Cardiac muscle cell (in vitro differentiated cells and primary cell): ENCODE measurements around the gene TIFAB. TPM values are rescaled to one million over a fixed set of nuclear protein-coding genes. Genes with fewer than 3 reads are reported as not detected.
"Not testable (repeated sequence)": the region's sequence is repeated elsewhere in the genome, so short reads cannot be mapped to it uniquely, and the experiment has no call there.

Experiments used
- DNase-seq, 2 donors: peaks; one replicate each; pipeline versions ENCODE4 v3.0.0 to v3.0.0-alpha.2; 2010 to 2017; ENCODE audit warnings: low read depth in 1 of 2, low spot score in 1 of 2
- H3K27ac ChIP-seq: fragments of 200-600 bp; sonication (generic); 2 replicates; pipeline ENCODE4 v1.5.1; 2016
- H3K27me3 ChIP-seq: fragments of 200-600 bp; sonication (generic); 2 replicates; pipeline ENCODE4 v1.6.0; 2016; ENCODE audit warnings: control low read depth
- H3K36me3 ChIP-seq: fragments of 200-600 bp; sonication (generic); 2 replicates; pipeline ENCODE4 v1.5.1; 2016; ENCODE audit warnings: control low read depth
- H3K4me1 ChIP-seq: fragments of 200-600 bp; sonication (generic); 2 replicates; pipeline ENCODE4 v1.8.1; 2017; ENCODE audit warnings: low read depth, mild to moderate bottlenecking, mixed run types
- H3K4me3 ChIP-seq: fragments of 200-600 bp; sonication (generic); 2 replicates; pipeline ENCODE4 v1.5.1; 2016; ENCODE audit warnings: mild to moderate bottlenecking
- H3K9me3 ChIP-seq: fragments of 200-600 bp; sonication (generic); 2 replicates; pipeline ENCODE4 v1.5.1; 2017; ENCODE audit warnings: low read depth, mild to moderate bottlenecking, control low read depth
- CTCF ChIP-seq: IDR thresholded peaks from 2 replicates; pipeline ENCODE4 v1.5.1; 2012; ENCODE audit warnings: low read depth, mild to moderate bottlenecking, low read length
- polyA plus RNA-seq: library from polyadenylated mRNA; unstranded; fragments of >200 nt; fragmentation: Nextera tagmentation; extraction: Ambion mirVana; gene quantifications from 2 replicates; pipeline ENCODE4 v1.2.1, GENCODE V29; 2016
- total RNA-seq: library from RNA; depleted of rRNA; stranded (reverse); fragments of >200 nt; gene quantifications from 2 replicates; pipeline ENCODE4 v1.2.3, GENCODE V29; 2016

The TIFAB gene, protein sequence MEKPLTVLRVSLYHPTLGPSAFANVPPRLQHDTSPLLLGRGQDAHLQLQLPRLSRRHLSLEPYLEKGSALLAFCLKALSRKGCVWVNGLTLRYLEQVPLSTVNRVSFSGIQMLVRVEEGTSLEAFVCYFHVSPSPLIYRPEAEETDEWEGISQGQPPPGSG
- total RNA-seq (not detected in 2 replicates), polyA plus RNA-seq (not detected in 2 replicates)

- H3K9me3 ChIP-seq = no peaks in the 10 kb centered on the region
- H3K27ac ChIP-seq = no peak within 1 kb of the TSS
- H3K4me3 ChIP-seq = no peak within 1 kb of the TSS
- peaks cover 68% of the 10 kb centered on the region for H3K27me3 ChIP-seq
- TF ChIP-seq CTCF = no peak
- H3K36me3 ChIP-seq = no peaks in the 10 kb centered on the region
- no peaks in the 10 kb centered on the region for H3K4me1 ChIP-seq
- DNase-seq = no peak
Observed at GRCh38 chr5:135452321-135453030, at the start of gene TIFAB. TIFAB (minus strand) TSS chr5:135452351; CDS start chr5:135449939, 2,412 bp downstream.

DNA sequence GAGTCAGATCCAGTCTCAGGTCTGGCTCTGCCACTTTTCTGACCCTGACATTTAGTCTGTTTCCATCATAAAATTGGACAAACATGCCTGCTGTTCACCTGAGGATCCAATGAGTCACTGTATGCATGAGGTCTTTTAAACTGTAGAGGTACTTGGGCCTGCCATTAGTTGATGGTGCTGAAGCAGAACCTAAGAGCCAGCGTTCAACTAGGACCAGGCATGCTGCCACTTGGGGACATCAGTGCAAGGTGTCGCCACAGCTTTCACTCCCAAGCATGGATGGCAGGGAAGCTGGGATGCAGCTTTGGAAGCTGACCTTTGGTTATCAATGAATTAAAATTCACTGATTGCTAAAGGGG, 46.5 kb upstream of the TIFAB start:
- TF ChIP-seq CTCF = no peak
- H3K27me3 ChIP-seq = peaks cover 96% of the 10 kb centered on the region
- no peaks in the 10 kb centered on the region for H3K9me3 ChIP-seq
- H3K4me3 ChIP-seq = no peak overlapping the region
- DNase-seq = no peak
- no peaks in the 10 kb centered on the region for H3K36me3 ChIP-seq
- H3K4me1 ChIP-seq = no peaks in the 10 kb centered on the region
- H3K27ac ChIP-seq = no peak overlapping the region

DNA sequence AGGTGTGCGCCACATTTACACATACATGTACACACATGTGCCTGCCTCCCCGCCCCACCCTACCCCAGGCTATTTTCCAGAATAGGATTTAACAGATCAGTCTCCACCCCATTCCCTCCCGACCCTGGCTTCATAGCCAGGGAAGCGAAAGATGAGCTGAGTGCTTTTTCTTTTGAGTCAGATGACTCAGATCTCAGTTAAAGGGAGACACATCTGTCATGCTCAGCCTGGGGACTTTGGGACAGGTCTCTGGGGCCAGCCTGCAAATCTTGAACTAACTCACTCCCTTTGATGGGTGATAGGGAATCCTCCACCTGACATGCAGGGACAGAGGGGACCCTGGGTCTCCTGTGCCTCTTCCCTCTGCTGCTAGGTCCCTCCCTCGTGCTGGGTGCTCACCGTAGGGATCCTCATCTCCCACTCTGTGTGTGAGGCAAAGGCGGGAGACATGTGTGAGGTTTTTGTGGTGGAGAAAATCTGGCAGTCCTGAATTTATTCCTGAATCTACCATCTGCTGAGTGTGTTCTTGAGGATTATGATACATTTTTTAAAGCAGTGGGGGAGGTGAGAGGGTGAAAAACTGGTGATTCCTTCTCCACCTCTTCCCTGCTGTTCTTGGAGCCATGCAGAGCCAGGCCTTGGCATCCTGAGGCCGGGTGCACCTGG, 46.0 kb upstream of the TIFAB start:
- H3K4me3 ChIP-seq = no peak overlapping the region
- H3K4me1 ChIP-seq = no peaks in the 10 kb centered on the region
- TF ChIP-seq CTCF = no peak
- no peak for DNase-seq
- H3K9me3 ChIP-seq = no peaks in the 10 kb centered on the region
- H3K27me3 ChIP-seq = peaks cover 96% of the 10 kb centered on the region
- H3K27ac ChIP-seq = no peak overlapping the region
- no peaks in the 10 kb centered on the region for H3K36me3 ChIP-seq

DNA sequence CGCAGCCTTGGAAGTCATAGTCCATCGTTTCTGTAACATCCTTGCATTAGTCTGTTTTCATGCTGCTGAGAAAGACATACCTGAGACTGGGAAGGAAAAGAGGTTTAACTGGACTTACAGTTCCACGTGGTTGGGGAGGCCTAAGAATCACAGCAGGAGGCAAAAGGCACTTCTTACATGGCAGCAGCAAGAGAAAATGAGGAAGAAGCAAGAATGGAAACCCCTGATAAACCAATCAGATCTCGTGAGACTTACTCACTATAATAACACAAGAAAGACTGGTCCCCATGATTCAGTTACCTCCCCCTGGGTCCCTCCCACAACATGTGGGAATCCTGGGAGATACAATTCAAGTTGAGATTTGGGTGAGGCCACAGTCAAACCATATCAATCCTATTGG, 43.4 kb upstream of the TIFAB start:
- H3K9me3 ChIP-seq, H3K4me3 ChIP-seq, H3K4me1 ChIP-seq, H3K27ac ChIP-seq, H3K36me3 ChIP-seq, DNase-seq: not testable (repeated sequence)
- H3K27me3 ChIP-seq = peaks cover 97% of the 10 kb centered on the region

GRCh38 chr5:135494196-135494595, 42.0 kb upstream of the TIFAB start:
- Histone ChIP-seq H3K27ac (no peak overlapping the region), H3K36me3 (no peaks in the 10 kb centered on the region), H3K4me1 (no peaks in the 10 kb centered on the region), H3K27me3 (peaks cover 100% of the 10 kb centered on the region), H3K9me3 (no peaks in the 10 kb centered on the region), H3K4me3 (no peak overlapping the region)
- DNase-seq = no peak
- TF ChIP-seq CTCF = no peak
